Measurements from ENCODE around the gene KCNC1. TPM values are rescaled to one million over a fixed set of nuclear protein-coding genes. Genes with fewer than 3 reads are reported as not detected.
A peak's percentile ranks its signal among the peaks of the same experiment; 100 is the strongest.

KCNC1 gene
- total and polyA plus RNA-seq, 2 of the 4 experiments (the other 2 are of a cell fraction) = 0.03 TPM; not detected in 1

- no peak overlapping the region for H2AFZ ChIP-seq (replicated peaks; ENCODE audit: low read length, poor library complexity)
- H2BK15ac ChIP-seq (ENCODE audit: low read depth, low read length) = no peak overlapping the region
- no peak overlapping the region for H3K23ac ChIP-seq (ENCODE audit: low read depth, low read length)
- no peak overlapping the region for H2BK5ac ChIP-seq (ENCODE audit: low read depth, low read length, poor library complexity, severe bottlenecking)
- H4K20me1 ChIP-seq (ENCODE audit: insufficient read depth, low read length) = no peaks in the 10 kb centered on the region
- dilution Hi-C loops (cut with HindIII; ENCODE audit: low sequenced_read_pairs, unreplicated experiment) = no loop called here
- H3K4me1 ChIP-seq (ENCODE audit: control insufficient read depth, insufficient read depth, low read length) = no peaks in the 10 kb centered on the region
- H3K27ac ChIP-seq (ENCODE audit: insufficient read depth, low read length) = no peak overlapping the region
- no peak overlapping the region for H3K18ac ChIP-seq (ENCODE audit: low read depth, low read length)
- H2BK120ac ChIP-seq (ENCODE audit: low read depth, low read length) = no peak overlapping the region
- H3K9me3 ChIP-seq (ENCODE audit: control insufficient read depth, insufficient read depth, low read length) = no peaks in the 10 kb centered on the region
- no peak overlapping the region for H3K9ac ChIP-seq (ENCODE audit: low read depth, low read length)
- no peak for DNase-seq
- intact Hi-C loops (cut with micrococcal nuclease) = no loop called here
- WGBS, 2 experiments (ENCODE audit: extremely low coverage in 2 of 2, insufficient read length in 1 of 2) = no CpG with 5 or more reads among the region's 4 CpGs
- H3K9me1 ChIP-seq (ENCODE audit: insufficient read depth, low read length) = no peaks in the 10 kb centered on the region
- POLR2A ChIA-PET (ENCODE audit: unreplicated experiment) = no interaction called here
- CTCF ChIA-PET = no interaction called here
- no peak overlapping the region for H3K56ac ChIP-seq (ENCODE audit: extremely low read depth, insufficient read depth, low read length)
- BruUV-seq (replicated peaks) = no TSS peak
- in situ Hi-C loops (cut with MboI; ENCODE audit: low sequenced_read_pairs) = no loop called here
- H3K4me3 ChIP-seq (ENCODE audit: insufficient read depth, low read depth, low read length) = no peak overlapping the region
- TF ChIP-seq NFE2L2 (IDR thresholded peaks at IDR 0.05; ENCODE audit: low read depth, low read length) = no peak
- no peak for TF ChIP-seq FOS (IDR thresholded peaks at IDR 0.05; ENCODE audit: low read depth, low read length)
- TF ChIP-seq BHLHE40 (IDR thresholded peaks at IDR 0.05; ENCODE audit: low read depth, low read length) = no peak
- TF ChIP-seq CTCF (conservative IDR thresholded peaks at IDR 0.05; ENCODE audit: low read depth, low read length) = no peak
- TF ChIP-seq RAD21 (IDR thresholded peaks at IDR 0.05; ENCODE audit: low read length) = no peak
- TF ChIP-seq USF2 (IDR thresholded peaks at IDR 0.05; ENCODE audit: low read depth, low read length) = no peak
- no peak for TF ChIP-seq CHD1 (IDR thresholded peaks at IDR 0.05; ENCODE audit: low read depth, low read length)
- no peak for TF ChIP-seq RCOR1 (IDR thresholded peaks at IDR 0.05; ENCODE audit: insufficient replicate concordance, low read length)
- no peak for TF ChIP-seq CEBPB (IDR thresholded peaks at IDR 0.05; ENCODE audit: low read depth, low read length)
- no peak for TF ChIP-seq MAFK (IDR thresholded peaks at IDR 0.05; ENCODE audit: low read depth, low read length)
- TF ChIP-seq SMC3 (IDR thresholded peaks at IDR 0.05; ENCODE audit: low read depth, low read length) = no peak
- no peak for TF ChIP-seq MAZ (IDR thresholded peaks at IDR 0.05; ENCODE audit: borderline replicate concordance, low read depth, low read length)
- no peak for TF ChIP-seq ELK1 (IDR thresholded peaks at IDR 0.05; ENCODE audit: borderline replicate concordance, low read depth, low read length)
- TF ChIP-seq RFX5 (IDR thresholded peaks at IDR 0.05; ENCODE audit: low read depth, low read length) = no peak
- TF ChIP-seq POLR2A (IDR thresholded peaks at IDR 0.05; ENCODE audit: low read depth, low read length) = no peak
- no peak for TF ChIP-seq MXI1 (IDR thresholded peaks at IDR 0.05; ENCODE audit: borderline replicate concordance, low read depth, low read length)
- H4K91ac ChIP-seq (ENCODE audit: insufficient read depth, low read depth, low read length) = no peak overlapping the region
- H2AK9ac ChIP-seq (replicated peaks; ENCODE audit: low read depth, low read length, poor library complexity) = peak overlapping the region; percentile 39
- no peaks in the 10 kb centered on the region for H3K36me3 ChIP-seq (ENCODE audit: control insufficient read depth, insufficient read depth, low read length)
- no peak overlapping the region for H3K4me2 ChIP-seq (ENCODE audit: low read depth, low read length)
- no peak overlapping the region for H3K4ac ChIP-seq (ENCODE audit: low read depth, low read length)
- peaks cover 43% of the 10 kb centered on the region for H3K27me3 ChIP-seq (ENCODE audit: control insufficient read depth, insufficient read depth, low read length)
- H3K14ac ChIP-seq (replicated peaks; ENCODE audit: low read depth, low read length) = no peak overlapping the region
- no peak overlapping the region for H4K5ac ChIP-seq (ENCODE audit: low read depth, low read length)
- no peak overlapping the region for H2BK20ac ChIP-seq (ENCODE audit: low read depth, low read length)
- H4K8ac ChIP-seq (ENCODE audit: low read depth in 2 of 2, low read length in 2 of 2) = no peak overlapping the region
- H2AK5ac ChIP-seq (ENCODE audit: low read depth, low read length) = no peak overlapping the region
- no peak for ATAC-seq (ENCODE audit: low read depth)
- no peaks in the 10 kb centered on the region for H3K79me1 ChIP-seq (ENCODE audit: low read depth in 1 of 2, low read length in 2 of 2)
These were observed 19.7 kb upstream of the KCNC1 start for GRCh38 chr11:17714870-17715269.
